ENCODE results near the gene NOXA1.
"Not testable (repeated sequence)": the region's sequence is repeated elsewhere in the genome, so short reads cannot be mapped to it uniquely, and the experiment has no call there.

NOXA1 gene

GRCh38 chr9:137422604-137423513 lies at the start of gene NOXA1, which contains the start of gene EXD3:
TSS of gene NOXA1 (plus strand) at chr9:137423393. CDS start at chr9:137423530, 137 bp downstream.
TSS of gene EXD3 (minus strand) at chr9:137423162. CDS start at chr9:137395357, 27,805 bp downstream.
- DNase-seq = peak; percentile 65 to 79

GRCh38 chr9:137373611-137373980 lies 49.6 kb upstream of the NOXA1 start:
- no peak for DNase-seq

GRCh38 chr9:137374131-137374845 lies 48.9 kb upstream of the NOXA1 start:
- DNase-seq = no peak

- DNase-seq = no peak
Observed at GRCh38 chr9:137375321-137376058, 47.7 kb upstream of the NOXA1 start.

- no peak for DNase-seq
Observed at GRCh38 chr9:137376386-137376785, 46.8 kb upstream of the NOXA1 start.

GRCh38 chr9:137378688-137379410 lies 44.3 kb upstream of the NOXA1 start:
- DNase-seq = not testable (repeated sequence)

GRCh38 chr9:137379761-137380161 lies 43.4 kb upstream of the NOXA1 start:
- DNase-seq = no peak

- DNase-seq = no peak
Observed at GRCh38 chr9:137380171-137380570, 43.0 kb upstream of the NOXA1 start.

- DNase-seq = no peak
Observed at GRCh38 chr9:137380606-137381005, 42.6 kb upstream of the NOXA1 start.

- no peak for DNase-seq
Observed at GRCh38 chr9:137381501-137382443, 41.4 kb upstream of the NOXA1 start.

- DNase-seq = no peak
Observed at GRCh38 chr9:137382444-137383080, 40.6 kb upstream of the NOXA1 start.

- no peak for DNase-seq
Observed at GRCh38 chr9:137383081-137383783, 40.0 kb upstream of the NOXA1 start.

GRCh38 chr9:137383784-137384756 lies 39.1 kb upstream of the NOXA1 start:
- no peak for DNase-seq

- no peak for DNase-seq
Observed at GRCh38 chr9:137385061-137385655, 38.0 kb upstream of the NOXA1 start.

GRCh38 chr9:137386507-137387113 lies 36.6 kb upstream of the NOXA1 start:
- not testable (repeated sequence) for DNase-seq

GRCh38 chr9:137387114-137387890 lies 35.9 kb upstream of the NOXA1 start:
- DNase-seq = peak in 1 of 2 donors; percentile 43

Data from bone marrow (tissue), 2 donors.